MCF 10A (cell line): ENCODE measurements around the gene HCRTR1. TPM values are rescaled to one million over a fixed set of nuclear protein-coding genes. Genes with fewer than 3 reads are reported as not detected.

Experiments used
- BruUV-seq: library from RNA; stranded (reverse); fragments of 400-500 nt; replicated peaks from 2 replicates; lab custom pipeline; 2021; lab: Mats Ljungman, UMichigan
- CTCF ChIA-PET: fragments of 300-600 bp; sonication (Branson Sonifier 250); formaldehyde crosslinking; extraction: SDS; loops from one replicate; lab custom pipeline; 2021; ENCODE audit warnings: antibody characterized with exemption, inconsistent platforms; lab: Yijun Ruan, JAX
- POLR2A ChIA-PET: fragments of 300-600, 350-650 bp; sonication (Branson Sonifier 250); formaldehyde crosslinking; extraction: SDS; loops from one replicate; lab custom pipeline; 2020; ENCODE audit warnings: antibody characterized with exemption, inconsistent platforms; lab: Yijun Ruan, JAX
- DNase-seq: peaks from one replicate; pipeline ENCODE4 v3.0.0-alpha.2; 2018; ENCODE audit not compliant: unreplicated experiment
- H3K27ac Mint-ChIP-seq: one replicate; pipeline ENCODE4 v1.8.0; 2022; ENCODE audit warnings: mild to moderate bottlenecking, low read depth, mixed read lengths; ENCODE audit not compliant: unreplicated experiment
- H3K27me3 Mint-ChIP-seq: one replicate; pipeline ENCODE4 v1.8.0; 2022; ENCODE audit warnings: mixed read lengths; ENCODE audit not compliant: insufficient read depth, unreplicated experiment
- H3K36me3 Mint-ChIP-seq: one replicate; pipeline ENCODE4 v1.8.0; 2022; ENCODE audit warnings: mild to moderate bottlenecking, moderate library complexity, mixed read lengths; ENCODE audit not compliant: insufficient read depth, unreplicated experiment
- H3K4me1 Mint-ChIP-seq: one replicate; pipeline ENCODE4 v1.8.0; 2022; ENCODE audit warnings: mixed read lengths; ENCODE audit not compliant: insufficient read depth, unreplicated experiment
- H3K4me3 Mint-ChIP-seq: one replicate; pipeline ENCODE4 v1.8.0; 2022; ENCODE audit warnings: mild to moderate bottlenecking, moderate library complexity, mixed read lengths; ENCODE audit not compliant: unreplicated experiment
- H3K9me3 Mint-ChIP-seq: one replicate; pipeline ENCODE4 v1.8.0; 2022; ENCODE audit warnings: mixed read lengths; ENCODE audit not compliant: unreplicated experiment
- CTCF ChIP-seq: fragments of 200-600 bp; IDR thresholded peaks from one replicate; pipeline ENCODE4 v1.8.0; 2022; ENCODE audit warnings: antibody characterized with exemption, mild to moderate bottlenecking; ENCODE audit not compliant: unreplicated experiment
- intact Hi-C: fragments of 100-400 bp; cut with micrococcal nuclease; formaldehyde crosslinking; loops from 2 replicates; pipeline ENCODE4 v1.14.1; 2022
- total RNA-seq: library from RNA; stranded (reverse); gene quantifications from 2 replicates; pipeline ENCODE4 v1.2.3, GENCODE V29; 2022

HCRTR1 gene
- total RNA-seq, 1 experiment from 2014 or later = not detected

GRCh38 chr1:31581821-31582810 lies 35.4 kb upstream of the HCRTR1 start:
- intact Hi-C loops = no loop called here
- CTCF ChIA-PET = interaction anchor here (0.6 to 2.0 kb wide), 4 partner anchors 9 to 24 kb away, joined by 3 to 10 read pairs (median 4); no protein-coding TSS in a partner anchor
- Mint-ChIP-seq H3K4me3 (no peak overlapping the region), H3K36me3 (peaks cover 11% of the 10 kb centered on the region), H3K27me3 (no peaks in the 10 kb centered on the region), H3K27ac (peak overlapping the region; percentile 36), H3K9me3 (no peaks in the 10 kb centered on the region), H3K4me1 (peaks cover 27% of the 10 kb centered on the region)
- BruUV-seq = no TSS peak
- DNase-seq = peak; percentile 60
- TF ChIP-seq CTCF = no peak
- POLR2A ChIA-PET = no interaction called here

- intact Hi-C loops = no loop called here
- no TSS peak for BruUV-seq
- POLR2A ChIA-PET = interaction anchor here (0.6 to 2.7 kb wide), 2 partner anchors 9 to 299 kb away, joined by 3 to 16 read pairs; no protein-coding TSS in a partner anchor
- CTCF ChIA-PET = no interaction called here
- Mint-ChIP-seq H3K4me3 (no peak overlapping the region), H3K27ac (no peak overlapping the region), H3K27me3 (no peaks in the 10 kb centered on the region), H3K9me3 (no peaks in the 10 kb centered on the region), H3K4me1 (peaks cover 27% of the 10 kb centered on the region), H3K36me3 (peaks cover 11% of the 10 kb centered on the region)
- DNase-seq = no peak
- no peak for TF ChIP-seq CTCF
These were observed 34.2 kb upstream of the HCRTR1 start for GRCh38 chr1:31583082-31583994.

GRCh38 chr1:31583995-31584868 lies 33.3 kb upstream of the HCRTR1 start:
- BruUV-seq = no TSS peak
- Mint-ChIP-seq H3K27ac (no peak overlapping the region), H3K4me1 (peaks cover 27% of the 10 kb centered on the region), H3K9me3 (no peaks in the 10 kb centered on the region), H3K27me3 (no peaks in the 10 kb centered on the region), H3K36me3 (peaks cover 11% of the 10 kb centered on the region), H3K4me3 (no peak overlapping the region)
- CTCF ChIA-PET = interaction anchor here (0.6 to 1.0 kb wide), 5 partner anchors 9 to 35 kb away, joined by 3 to 5 read pairs (median 3); no protein-coding TSS in a partner anchor
- intact Hi-C loops = no loop called here
- peak; percentile 52 for DNase-seq
- TF ChIP-seq CTCF = no peak
- POLR2A ChIA-PET = interaction anchor here (0.7 to 2.7 kb wide), 2 partner anchors 10 to 60 kb away, joined by 3 to 16 read pairs; partner anchors contain the start of gene PEF1
